SHP77 (cell line): Measurements from ENCODE around the gene DLG1.

ENCODE experiments used
- DNase-seq, 2 experiments: peaks; one replicate each; lab custom pipeline; 2025; lab: John Stamatoyannopoulos, UW

The DLG1 gene

DNA sequence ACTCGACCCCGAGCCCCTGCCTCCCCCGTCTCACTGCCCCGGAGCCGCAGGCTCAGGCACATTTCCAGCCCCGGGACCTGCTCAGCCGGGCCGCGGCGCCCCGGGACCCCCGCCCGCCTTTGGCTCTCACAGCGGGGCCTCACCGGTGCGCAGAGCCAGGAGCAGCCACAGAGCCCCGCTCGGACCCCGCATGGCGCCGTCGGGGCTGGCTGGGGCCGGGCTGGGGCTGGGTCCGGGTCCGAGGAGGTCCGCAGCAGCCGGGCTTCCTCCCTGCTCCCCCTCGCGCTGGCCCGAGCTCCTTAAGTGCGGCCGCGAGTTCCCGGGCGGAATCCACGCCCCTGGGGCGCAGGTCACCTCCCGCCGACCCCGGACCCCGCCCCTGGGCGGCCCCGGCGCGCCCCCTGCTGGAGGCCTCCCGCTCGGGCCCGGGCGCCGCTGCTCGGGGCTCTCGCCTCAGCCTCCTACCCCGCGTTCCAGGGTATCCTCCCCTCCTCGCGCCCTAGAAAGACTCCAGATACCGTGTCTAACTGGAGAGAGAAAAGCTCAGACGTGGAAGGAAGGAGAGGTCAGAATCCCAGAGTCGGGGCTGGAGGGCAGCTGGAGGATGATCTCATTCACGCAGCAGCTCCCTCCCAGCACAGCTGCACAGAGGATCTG, 268.8 kb downstream of the DLG1 start, which contains the start of gene MELTF:
TSS of gene MELTF (minus strand) at position 307 of the 657 bp plus-strand sequence. CDS start at position 192, 115 bp downstream.
- DNase-seq: peak in 1 of 2 experiments; percentile 3

DNA sequence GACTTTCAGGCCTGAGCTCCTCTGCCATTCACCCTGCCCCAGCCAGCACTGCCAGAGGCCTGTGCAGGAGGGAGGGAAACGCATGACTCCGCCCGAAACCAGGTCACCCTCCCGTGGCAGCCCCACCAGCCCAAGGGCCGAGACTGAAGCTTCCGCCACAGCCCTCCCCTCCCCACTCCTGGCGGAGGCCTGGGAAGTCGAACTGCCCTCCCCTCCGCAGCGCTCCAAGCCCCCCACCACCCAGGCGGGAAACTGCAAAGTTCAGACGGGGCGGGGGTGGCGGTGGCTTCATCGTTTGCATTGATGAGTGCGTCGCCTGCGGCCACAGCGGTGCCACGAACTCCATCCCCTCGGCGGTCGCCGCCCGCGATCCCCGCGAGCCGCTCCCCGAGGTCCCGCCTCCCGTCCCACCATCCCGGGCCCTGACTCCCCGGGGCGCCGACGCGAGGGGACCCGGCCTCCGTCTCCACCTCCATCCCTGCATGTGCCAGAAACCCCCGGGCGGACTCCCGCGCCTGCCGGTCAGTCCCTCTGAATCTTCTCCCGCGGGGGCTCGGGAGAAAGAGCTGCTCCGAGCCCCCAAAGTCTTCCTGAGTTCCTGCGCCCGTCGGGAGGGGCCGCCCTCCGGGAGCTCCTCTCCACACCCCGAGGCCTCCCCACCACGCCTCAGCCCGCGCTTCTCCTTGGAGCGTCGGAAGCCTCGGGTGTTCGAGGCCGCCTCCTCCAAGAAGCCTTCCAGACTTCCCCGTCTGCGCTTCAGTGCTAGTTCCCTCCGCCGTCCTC, 269.5 kb downstream of the DLG1 start:
- DNase-seq: no peak

DNA sequence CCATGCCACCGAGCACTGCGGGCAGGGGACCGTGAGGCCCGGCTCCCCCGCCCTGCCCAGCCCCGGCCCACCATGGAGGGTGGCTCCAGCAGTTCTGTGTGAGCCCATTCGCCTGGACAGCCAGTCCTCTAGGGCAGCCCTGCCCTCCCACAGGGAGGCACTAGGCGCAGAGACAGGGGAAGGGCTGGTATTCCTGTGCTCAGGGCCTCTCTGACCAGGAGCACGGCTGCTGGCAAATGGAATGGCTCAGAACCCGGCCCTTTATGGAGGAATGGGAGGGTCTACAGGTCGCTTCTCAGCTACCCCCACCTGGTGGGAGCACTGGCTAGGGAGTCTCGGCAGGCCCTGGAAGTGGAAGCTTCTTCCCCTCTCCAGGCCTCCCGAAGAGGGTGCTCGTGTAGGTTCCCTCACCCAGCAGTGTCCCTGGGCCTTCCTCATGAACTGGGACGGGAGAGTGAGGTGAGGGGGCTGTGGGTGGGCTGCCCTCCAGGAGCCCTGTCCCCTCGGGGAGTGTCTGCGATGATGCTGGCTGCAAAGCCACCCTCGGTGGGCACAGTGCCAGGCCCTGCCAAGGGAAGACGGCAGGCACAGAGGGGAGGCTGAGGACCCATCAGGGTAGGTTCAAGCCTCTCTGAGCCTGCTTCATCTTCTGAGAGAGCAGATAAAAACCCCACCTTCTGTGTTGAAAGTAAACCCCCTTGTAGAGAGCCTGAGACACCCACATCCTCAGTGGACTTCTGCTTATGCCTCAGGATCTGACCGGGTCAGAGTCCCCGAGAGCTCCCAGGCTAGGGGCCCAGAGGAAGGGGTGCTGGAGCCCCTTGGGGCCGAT, 270.3 kb downstream of the DLG1 start:
- no peak for DNase-seq

DNA sequence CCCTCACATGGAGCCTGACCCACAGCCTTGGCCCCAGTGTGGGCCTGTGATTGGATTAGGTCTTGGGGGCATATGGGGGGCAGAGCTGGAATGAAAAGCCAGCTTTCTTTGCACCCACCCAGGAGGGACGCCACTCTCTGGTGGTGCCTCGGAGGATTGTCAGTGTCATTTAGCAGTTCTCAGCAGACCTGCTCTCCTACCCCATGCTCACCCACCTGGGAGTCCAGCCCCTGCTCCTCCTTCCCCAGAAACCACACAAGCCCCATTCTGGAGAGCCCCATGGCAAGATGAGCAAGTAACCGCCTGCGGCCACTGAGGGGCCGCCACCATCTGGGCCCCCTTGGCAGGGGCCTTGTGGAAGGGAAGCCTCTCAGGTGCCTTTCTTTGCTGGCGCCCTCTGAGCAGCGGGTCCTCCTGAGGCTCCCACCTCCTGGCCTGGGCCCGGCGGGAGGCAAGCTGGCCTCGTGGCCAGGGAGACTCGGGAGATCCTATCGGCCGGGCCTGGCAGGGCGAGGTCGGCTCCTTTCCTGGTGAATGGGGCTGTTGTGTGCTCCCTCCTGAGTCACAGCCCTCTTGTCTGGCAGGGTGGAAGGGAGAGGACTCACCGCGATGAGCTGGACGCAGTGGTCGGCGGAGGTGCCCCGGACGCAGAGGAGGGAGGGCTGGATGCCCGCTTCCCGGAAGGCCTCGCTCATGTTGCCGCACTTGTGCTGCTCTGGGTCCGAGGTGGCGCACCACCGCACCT, 271.1 kb downstream of the DLG1 start:
- no peak for DNase-seq

DNA sequence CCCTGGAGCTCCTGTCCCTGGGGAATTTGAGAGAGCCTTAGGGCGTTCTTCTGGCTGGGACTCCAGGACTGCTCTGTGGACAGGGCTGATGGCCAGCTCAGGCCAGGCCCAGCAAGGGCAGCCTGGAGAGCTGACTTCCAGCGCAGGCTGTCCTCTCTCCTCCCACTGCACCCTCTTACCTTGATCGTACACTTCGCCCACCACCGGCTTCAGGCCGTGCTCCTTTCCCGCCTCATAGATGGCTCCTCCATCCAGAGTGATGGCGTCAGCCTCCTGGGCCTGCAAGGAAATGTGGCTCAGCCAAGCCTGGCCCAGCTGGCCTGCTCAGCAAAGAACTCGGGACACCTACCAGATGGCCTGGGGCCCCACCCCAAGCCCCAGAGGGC, 271.9 kb downstream of the DLG1 start:
- DNase-seq: no peak

DNA sequence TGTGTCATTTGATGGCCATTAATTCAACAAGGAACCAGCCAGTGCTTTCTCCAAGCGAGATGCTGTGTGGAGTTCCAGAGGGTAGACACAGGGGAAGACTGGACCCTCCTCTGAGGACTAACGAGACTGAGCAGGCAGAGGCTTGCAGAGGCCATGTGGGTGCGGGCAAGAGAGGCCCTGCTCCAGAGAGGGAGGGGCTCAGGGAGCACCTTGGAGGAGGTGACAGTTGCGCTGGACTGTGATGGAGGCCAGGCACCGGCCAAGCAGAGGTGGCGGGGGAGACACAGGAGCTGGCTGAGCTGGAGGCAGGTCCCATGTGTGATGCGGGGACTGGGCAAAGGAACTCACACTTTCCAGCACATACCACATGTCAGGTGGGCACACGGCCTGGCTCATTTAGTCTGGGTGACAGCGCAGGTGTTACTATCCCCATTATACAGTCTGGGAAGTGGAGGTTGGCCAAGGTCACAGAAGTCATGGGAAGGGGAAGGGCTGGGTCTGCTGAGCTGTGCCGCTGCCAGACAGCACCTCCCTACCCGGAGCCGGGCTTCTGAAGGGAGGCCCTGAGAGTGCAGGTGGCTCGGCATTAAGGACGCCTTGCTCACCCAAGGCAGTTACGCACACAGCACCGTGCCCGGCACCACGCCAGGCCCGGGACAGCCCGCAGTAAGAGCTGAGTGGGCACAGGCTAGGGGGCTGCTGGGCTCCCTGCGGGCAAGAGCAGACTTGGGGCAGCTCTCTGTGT, 272.5 kb downstream of the DLG1 start:
- DNase-seq: no peak

DNA sequence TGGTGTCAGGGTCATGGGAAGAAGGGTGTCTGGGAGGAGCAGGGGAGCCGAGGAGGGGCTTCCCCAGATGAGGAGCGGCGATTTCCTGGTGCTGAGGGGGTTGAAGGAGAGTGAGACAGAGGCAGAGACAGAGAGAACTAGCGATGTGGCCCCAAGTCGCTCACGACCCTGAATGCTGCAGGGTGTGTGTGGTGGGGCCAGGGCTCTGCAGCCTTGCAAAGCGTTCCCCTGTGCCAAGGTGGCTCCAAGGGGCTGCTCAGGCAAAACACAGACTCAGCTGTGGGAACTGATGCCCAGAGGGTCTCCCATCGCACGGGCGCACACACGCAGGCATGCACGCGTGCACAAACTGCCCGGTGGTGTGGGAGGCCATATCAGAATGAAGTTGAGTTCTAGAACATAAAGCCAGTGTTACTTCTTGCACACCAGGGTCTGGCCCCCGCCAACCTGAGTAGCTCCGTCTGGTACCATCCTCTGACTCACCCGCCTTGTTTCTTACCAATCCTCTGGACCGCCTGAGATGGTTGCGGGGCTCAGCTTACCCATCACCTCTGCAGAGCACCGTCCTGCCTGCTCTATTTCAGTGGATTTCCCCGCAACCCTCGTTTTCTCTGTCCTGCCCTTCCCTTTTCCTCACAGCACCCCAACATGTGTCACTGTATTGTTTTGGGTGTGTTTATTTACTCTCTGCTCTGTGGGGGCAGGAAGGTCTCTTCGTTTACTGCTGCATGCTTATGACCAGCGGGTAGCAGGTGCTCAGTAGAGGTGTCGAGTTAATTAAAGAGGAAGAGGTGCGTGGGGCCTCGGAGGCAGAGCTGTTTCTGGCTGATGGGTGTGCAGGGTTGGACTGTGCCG, 273.3 kb downstream of the DLG1 start:
- DNase-seq: no peak

DNA sequence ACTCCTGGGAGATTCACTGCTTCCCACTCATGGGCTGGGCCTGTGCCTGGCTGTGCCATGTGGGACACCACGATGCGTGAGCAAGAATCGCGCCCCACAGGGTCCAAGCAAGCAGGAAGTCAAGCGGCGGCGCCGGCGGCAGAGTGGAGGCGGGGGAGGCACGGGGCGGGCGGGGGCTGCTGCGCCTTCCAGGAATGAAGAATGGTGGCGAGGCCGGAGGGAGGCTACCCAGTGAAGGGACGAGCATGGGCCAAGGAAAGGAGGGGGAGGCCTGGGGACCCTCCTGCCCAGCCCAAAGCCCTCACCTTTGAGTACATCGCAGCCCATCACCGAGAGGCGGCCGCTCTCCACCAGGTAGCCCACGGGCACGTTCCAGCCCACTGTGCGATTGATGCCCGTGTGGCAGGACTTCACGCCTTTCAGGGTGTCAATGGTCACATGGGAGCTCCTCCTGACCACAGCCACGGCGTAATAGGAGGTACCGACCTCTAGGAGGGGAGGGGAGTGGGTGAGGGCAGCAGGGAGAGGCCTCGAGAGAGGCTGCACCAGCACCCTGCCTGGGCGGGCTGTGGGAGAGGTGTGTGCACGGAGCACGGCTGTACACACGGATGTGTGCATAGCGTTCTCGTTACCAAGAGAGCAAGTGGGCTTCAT, 274.3 kb downstream of the DLG1 start:
- no peak for DNase-seq

DNA sequence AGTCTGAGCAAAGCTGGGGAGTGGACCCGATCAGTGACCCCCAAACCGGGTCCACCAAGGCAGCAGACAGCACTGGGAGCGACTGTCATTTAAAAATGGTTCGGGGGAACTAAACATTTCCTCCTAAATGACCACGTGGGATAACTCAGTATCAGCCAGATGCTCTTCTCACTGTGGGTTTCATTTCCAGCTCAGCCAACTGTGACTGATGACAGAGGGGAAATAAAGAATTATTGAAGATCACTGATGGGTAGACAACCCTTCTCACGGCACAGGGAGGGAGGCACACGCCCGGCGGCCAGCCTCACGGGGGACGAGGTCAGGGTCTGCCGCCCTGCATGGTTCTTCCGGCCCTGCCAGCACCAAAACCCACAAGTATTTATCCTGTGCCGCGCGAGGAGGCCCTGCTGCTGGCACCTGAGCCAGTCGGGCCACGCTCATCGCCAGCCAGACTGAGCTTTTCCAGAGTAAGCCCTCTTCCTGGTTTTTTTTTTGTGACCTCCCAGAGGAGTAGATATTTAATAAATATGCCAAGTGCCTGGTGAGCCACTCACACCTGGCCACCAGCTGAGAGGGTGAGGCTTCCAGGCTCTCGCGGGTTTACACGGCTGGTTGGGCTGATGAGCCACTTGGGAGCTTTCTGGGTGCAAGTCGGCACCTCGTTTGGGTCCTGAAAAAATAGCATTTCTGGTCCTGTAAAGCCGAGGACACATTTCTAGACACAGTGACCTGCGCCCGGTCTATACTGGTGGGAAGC, 275.0 kb downstream of the DLG1 start:
- DNase-seq: no peak

DNA sequence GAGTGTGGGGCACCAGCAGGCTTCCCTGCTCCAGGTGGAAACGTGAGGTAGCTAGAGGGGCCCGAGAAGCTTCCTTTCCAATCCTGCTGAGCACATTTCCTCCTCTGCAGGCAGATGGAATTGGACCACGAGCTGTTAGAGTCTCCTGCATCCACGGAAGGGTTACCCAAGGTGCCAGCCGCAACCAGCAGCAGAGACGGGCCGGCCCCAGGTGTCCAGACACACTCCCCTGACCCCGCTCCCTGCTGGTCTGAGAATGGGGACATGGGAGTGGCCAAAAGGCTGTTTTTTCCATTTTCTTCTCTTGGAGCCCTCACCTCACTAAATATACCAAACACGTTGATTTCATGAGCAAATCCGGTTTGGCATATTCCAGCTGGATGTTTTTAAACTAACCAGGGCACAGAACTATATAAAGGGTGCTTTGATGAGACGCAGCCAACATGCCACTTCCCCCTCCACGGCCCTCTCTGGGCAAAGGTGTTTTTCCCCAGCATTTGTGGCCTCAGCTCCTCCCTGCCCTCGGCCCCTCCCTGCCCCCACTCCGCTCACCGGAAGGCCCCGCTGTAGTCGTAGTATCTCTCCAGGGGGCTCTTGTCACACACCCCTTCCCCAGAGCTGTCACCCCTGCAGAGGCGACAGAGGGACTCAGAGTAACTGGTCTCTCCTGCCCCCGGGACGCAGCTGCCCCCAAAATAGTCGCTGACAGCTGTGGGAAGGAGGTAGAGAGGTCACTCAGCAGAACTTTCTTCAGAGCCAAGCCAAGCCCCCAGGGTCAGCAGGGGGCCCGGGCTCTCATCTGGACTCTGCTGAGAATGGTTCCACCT, 275.8 kb downstream of the DLG1 start:
- no peak for DNase-seq

DNA sequence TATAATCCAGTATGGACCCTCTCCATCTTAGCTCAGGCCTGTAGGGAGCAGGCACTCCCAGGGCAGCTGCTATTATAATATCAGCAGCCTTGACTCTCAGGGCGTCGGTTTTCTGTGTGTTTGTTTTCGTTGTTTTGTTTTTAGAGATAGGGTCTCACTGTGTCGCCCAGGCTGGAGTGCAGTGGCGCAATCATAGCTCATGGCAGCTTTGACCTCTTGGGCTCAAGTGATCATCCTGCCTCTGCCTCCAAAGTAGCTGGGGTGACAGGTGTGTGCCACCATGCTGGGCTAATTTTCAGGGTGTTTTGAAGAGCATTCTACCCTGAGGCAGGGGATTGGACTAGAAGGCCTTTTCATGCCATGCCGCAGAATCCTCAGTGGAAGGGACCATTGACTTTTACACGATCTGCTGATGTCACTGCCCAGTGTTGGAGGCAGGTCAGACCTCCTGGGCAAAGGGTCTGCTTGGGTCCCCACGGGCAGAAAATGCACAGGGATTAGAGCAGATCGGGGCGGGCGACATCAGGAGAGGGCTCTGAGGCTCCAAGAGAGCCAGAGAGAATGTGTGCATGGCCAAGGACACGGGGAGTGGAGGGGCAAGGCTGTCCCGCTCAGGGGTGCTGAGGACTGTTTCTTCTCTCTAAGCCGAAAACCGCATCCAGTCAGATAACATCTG, 276.5 kb downstream of the DLG1 start:
- DNase-seq: no peak

DNA sequence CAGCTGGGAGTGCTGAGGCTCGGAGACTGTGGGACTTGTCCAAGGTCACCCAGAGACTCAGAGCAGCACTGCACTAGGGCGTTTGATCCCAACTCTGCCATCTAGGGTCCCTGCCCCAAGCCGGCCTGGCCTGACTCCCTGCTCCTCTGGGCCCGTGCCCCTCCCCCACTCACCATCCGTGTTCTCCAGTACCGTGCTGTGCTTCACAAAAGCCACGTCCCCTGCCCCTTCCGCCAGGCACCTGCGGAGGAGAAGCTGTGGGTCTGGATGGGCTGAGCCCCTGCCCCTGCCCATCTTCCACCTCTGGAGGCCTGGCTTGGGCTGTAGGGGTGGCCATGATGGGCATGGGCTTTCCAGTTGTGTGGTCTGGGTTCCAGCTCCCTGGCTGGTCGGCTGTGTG, 277.2 kb downstream of the DLG1 start:
- no peak for DNase-seq

DNA sequence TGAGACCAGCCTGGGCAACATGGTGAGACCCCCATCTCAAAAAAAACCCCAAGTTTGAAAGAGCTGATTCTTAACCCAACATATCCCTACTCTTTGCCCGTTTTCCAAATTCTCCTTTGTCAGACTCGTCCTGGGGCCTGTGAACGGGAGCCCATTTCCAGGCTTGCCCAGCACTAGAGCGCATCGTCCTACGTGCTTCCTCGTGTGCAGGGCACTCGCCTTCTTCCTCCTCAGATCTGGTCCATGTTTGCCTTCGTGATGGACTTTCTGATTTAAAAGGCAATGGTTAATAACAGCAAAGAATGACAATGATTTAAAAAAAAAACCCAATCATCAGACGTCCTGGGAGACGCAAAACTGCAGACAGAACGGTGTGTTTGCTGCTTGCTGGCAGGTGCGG, 278.9 kb downstream of the DLG1 start:
- DNase-seq: no peak

DNA sequence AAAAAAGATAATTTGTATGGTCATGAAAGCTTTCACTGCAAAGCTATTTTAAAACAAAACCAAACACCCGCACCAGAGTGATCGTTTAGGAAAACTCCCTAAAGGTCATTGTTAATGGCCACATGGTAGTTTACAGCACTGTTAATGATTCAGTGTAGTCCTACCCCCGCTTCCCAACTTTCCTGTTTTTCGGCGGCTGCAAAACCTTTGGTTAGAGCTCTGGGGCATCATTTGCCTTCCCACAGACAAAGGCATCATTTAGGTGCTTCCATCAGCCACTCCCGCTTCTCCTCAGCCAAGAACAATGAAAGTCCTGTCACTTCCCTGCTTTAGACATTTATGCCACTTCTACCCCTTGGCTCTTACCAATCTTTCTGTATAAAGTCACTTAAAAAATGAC, 279.4 kb downstream of the DLG1 start:
- no peak for DNase-seq

DNA sequence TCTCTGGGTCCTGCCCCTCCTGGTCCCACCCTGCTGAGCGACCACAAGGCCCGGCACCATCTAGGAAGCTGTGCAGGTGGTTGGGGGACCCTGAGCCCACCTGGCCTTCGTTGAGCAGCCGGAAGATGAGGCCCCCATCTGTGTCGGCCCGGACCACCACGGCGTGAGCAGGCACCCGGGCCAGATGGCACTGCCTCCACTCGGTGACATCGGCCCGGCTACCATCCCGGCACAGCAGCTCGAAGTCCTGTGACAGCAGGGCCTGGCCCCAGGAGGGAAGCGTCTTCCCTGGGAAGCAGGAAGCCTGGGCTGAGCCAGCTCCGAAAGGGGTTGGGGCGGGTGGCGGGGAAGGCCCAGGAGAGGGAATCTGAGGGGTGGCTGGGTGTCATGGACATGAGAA, 281.4 kb downstream of the DLG1 start:
- no peak for DNase-seq

DNA sequence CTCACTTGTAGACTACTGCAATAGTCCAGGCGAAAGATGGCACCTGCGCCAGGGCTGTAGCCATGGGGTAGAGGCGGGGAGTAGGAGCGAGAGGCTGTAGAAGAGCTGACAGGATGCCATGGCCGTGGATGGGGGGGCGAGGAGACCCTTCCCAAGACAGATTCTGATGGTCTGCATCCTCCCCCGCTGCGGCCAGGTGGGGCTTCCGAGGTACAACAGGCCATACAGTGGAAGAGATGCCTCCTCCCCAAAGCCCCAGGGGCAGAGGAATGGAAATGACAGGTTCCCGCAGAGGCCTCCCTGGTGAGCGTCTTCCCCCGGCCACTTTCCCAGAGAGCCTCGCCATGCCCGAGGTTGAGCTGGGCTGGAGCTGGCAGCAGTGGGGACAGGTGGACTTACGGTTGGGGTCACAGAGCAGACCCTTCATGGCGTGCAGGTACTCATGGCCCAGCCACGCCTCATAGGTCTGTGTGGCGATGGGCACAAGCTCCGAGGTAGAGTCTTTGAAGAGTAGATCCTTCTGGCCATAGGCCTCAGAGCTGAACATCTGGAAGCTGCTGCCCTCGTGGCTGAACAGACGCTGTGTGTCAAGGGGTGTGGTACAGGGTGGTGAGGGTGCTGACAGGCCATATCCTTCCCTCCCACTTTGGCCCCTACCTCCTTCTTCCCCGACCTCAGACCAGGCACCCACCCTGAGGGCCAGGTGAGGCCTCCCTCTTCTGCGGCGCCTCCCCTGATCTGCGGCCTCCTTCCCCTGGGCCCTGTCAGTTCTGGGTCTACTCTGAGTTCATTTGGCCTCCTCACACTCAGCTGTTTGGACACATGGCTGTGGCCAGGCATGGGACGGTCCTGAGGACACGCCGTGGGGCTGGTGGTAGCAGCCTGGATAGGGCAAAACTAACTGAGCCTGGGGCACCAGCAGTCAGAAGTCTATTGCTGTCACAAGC, 282.3 kb downstream of the DLG1 start:
- no peak for DNase-seq
